Fibroblast of the aortic adventitia (primary cell): ENCODE results near the gene RBM46. TPM values are rescaled to one million over a fixed set of nuclear protein-coding genes. Genes with fewer than 3 reads are reported as not detected.
"Not testable (repeated sequence)": the region's sequence is repeated elsewhere in the genome, so short reads cannot be mapped to it uniquely, and the experiment has no call there.

Source experiments
- DNase-seq: peaks from one replicate; pipeline ENCODE4 v3.0.0-alpha.2; 2010; ENCODE audit warnings: low read depth
- H3K4me3 ChIP-seq: 2 replicates; pipeline ENCODE4 v1.5.1; 2011; ENCODE audit warnings: low read depth, mild to moderate bottlenecking, control low read depth, low read length, moderate library complexity
- CTCF ChIP-seq: IDR thresholded peaks from 2 replicates; pipeline ENCODE4 v1.5.1; 2011; ENCODE audit warnings: mild to moderate bottlenecking, low read length, control low read depth, inconsistent platforms; ENCODE audit not compliant: insufficient read depth
- small RNA-seq: library from RNA; depleted of rRNA; stranded (forward); fragments of <200 nt; gene quantifications from one replicate; pipeline ENCODE3, GENCODE V24; 2012
- total RNA-seq: library from RNA; depleted of rRNA; stranded (reverse); fragments of >200 nt; gene quantifications from 2 replicates; pipeline ENCODE4 v1.2.3, GENCODE V29; 2012; ENCODE audit warnings: low replicate concordance

RBM46 gene
- total RNA-seq, 1 donor, result not detected

- peak; percentile 11 for DNase-seq
- no peak overlapping the region for H3K4me3 ChIP-seq
- no peak for TF ChIP-seq CTCF
Observed at GRCh38 chr4:154869301-154869700, 88.2 kb downstream of the RBM46 start.

GRCh38 chr4:154872198-154872597 is 91.1 kb downstream of the RBM46 start:
- no peak for DNase-seq
- no peak for TF ChIP-seq CTCF
- H3K4me3 ChIP-seq, result no peak overlapping the region

- H3K4me3 ChIP-seq, DNase-seq: not testable (repeated sequence)
Observed at GRCh38 chr4:154874049-154874448, 93.0 kb downstream of the RBM46 start.

GRCh38 chr4:154877110-154877760 is 96.2 kb downstream of the RBM46 start:
- no peak for TF ChIP-seq CTCF
- peak; percentile 72 for DNase-seq
- H3K4me3 ChIP-seq, result no peak overlapping the region

Small RNA genes within 50 kb of the gene (small RNA-seq; reads per million reads assigned to genes)
- gene RNU2-44P, result 0.25 reads per million
- not detected for gene RNU2-66P

Other genes starting within 250 kb of the RBM46 start
- gene PLRG1, start 230.9 kb upstream of the RBM46 start, total RNA-seq, result 59.2 and 79.6 TPM in 2 replicates
- gene FGB, start 218.3 kb upstream of the RBM46 start, total RNA-seq, result not detected in 2 replicates
- not detected in 2 replicates for gene FGA, start 190.5 kb upstream of the RBM46 start, total RNA-seq
- not detected in 2 replicates for gene FGG, start 168.6 kb upstream of the RBM46 start, total RNA-seq
- gene LRAT, start 37.3 kb upstream of the RBM46 start, total RNA-seq, result 0.57 TPM in 1 of 2 replicates, not detected in the other